ENCODE results near the gene ARID3B.
A peak's percentile ranks its signal among the peaks of the same experiment; 100 is the strongest.

ARID3B gene

DNA sequence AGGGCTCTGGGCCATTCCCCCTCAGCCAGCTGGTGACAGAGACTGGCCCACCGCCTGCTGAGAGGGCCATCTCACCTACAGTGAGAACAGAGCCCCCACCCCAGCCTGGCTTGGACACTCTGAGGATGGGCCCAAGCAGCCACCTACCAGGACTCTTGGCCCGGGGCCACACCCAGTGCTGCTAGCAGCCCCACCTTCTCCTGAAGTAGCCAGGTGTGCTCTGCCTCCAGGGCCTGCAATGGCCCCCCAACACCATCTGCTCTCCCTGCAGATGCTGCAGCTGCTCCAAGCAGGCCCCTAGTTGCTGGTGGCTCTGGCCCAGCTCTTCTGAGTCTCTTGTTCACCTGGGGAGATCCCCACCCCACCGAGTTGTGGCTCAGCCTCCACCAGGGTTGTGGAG lies 67.8 kb downstream of the ARID3B start:
- DNase-seq: peak; percentile 85

DNA sequence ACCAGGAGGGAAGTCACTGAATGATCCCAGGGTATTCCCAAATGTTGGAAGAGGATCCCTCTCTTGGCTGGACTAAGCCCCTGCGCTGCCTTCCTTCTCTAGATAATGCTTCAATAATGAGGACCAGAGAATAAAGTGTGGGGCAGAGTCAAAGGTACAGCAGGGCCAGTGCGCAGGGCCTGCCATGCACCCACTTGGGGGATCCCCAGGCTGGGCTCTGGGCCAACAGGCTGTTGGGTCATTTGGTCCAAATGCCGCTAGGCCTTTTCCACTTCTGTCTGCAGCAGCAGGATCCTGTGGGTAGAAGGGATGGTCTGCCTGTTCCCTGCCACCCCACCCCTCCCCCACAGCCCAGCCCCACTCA lies 68.9 kb downstream of the ARID3B start:
- no peak for DNase-seq

DNA sequence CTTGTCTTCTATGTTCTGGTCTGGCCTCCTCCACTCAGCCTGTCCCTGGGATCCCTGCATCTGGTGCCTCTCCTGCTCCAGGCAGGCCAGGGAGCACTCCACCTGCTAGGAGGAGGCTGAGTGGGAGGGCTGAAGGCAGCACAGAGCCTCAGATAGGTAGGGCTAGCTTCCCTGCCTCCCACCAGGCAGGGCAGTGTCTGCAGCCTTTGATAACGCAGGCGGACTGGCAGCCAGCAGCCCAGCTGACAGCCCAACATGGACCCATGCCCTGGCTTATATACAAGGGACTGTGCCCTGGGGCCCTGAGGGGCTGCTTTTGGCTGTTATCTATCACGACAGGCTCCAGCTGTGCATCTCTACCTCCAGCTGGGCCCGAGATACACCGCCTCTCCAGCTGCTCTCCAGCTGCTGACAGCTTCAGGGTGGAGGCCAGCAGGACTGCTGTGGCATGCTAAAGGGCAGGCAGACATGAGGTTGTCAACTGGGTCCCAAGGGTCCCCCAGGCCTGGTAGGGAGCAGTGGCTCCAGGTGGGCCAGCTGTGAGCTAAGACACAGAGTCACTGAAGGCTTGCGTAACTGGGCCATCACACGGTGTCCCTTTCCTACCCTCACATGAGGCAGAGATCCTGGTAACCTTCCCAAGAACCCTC lies 69.4 kb downstream of the ARID3B start:
- DNase-seq: peak; percentile 69

DNA sequence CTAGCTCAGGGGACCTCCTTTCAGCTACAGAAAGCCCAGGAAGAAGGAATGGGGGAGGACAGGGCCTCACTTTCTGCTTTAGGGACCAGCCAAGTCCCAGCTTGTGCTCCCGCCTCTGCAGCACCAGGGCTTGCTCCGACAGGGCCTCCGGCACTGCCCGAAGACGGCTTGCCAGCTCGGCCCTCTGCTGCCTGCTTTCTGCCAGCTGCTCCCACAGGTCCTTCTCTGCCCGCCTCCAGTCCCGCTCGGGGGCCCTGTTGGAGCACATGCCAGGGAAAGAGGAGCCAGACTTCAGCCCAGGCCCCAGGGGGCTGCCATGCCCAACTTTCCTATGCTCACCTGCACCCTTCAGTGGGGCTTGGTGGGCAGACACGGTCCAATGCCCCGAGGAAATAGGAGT lies 70.3 kb downstream of the ARID3B start:
- DNase-seq: no peak

DNA sequence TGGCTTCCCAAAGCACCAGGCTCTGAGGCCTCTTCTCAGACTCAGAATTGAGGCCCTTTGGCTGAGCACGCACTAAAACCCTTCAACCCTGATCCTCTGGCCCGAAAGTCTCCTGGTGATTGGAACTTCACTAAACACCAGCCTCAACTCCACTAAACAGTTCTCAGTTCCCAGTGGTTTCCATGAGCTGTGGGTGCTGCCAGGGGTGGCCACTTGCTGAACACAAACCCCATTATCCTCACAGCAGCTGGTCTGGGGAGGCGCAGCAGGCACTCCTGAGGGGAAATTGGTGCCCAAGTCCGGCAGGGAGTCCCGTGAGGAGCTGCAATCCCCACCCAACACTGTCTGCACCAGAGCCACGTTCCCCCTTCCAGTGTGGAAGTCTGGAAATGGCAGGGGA lies 70.8 kb downstream of the ARID3B start:
- no peak for DNase-seq

DNA sequence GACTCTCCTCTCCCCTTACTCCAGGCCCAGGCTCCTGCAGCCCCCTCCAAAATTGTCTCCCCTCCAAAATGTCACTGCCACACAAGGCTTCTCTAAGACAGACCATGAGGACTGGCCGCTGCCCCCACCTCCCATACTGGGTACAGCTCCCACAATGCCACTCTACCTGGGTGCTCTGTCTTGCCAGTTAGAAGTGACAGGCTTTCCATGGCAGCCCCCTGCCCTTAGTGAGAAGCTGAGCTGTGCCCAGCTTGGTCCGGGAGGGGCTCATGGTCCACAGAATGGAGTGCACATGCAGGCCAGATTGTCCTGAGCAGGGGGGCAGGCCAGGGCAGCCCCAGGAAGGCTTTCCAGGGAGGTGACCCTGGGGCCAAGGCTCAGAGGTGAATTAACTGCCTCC lies 71.7 kb downstream of the ARID3B start:
- DNase-seq: no peak

DNA sequence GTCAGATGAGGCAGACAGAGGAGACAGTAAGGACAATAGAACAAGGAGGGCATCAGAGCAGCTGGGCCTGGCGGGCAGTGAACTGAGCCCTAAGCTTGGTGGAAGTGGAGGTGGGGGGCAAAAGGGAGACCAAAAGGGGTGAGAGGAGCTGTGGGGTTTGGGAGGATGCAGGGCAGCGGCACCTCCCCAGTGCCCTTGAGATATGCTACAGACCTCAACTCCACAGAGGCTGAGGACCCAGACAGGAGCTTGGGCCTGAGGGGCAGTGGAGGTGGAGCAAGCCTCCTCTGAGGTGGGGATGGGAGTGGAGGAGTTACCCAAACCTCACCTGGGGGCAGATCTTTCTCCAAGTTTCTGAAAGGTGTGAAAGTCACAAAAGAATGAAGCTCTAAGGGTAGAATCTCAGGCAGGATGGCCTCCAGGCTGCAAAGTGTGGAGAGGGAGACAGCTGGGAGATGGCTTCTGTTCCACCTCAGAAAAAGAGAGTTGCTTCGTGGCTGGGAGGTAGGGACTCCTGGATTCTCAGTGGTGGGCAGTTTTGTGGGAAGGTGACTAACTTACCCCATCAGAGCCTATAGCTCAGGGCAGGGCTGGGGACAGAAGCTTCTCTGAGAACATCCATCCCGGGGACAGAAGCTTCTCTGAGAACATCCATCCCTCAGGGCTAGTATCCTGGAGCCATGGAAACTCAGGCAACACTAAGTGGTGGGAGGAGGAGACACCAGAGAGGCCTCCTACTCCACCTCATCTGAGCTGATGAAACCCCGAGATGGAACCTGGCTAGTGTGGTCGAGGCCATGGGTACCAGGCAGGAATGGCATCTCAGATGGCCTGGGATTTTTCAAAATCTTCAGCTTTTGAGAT lies 72.3 kb downstream of the ARID3B start:
- DNase-seq: no peak

DNA sequence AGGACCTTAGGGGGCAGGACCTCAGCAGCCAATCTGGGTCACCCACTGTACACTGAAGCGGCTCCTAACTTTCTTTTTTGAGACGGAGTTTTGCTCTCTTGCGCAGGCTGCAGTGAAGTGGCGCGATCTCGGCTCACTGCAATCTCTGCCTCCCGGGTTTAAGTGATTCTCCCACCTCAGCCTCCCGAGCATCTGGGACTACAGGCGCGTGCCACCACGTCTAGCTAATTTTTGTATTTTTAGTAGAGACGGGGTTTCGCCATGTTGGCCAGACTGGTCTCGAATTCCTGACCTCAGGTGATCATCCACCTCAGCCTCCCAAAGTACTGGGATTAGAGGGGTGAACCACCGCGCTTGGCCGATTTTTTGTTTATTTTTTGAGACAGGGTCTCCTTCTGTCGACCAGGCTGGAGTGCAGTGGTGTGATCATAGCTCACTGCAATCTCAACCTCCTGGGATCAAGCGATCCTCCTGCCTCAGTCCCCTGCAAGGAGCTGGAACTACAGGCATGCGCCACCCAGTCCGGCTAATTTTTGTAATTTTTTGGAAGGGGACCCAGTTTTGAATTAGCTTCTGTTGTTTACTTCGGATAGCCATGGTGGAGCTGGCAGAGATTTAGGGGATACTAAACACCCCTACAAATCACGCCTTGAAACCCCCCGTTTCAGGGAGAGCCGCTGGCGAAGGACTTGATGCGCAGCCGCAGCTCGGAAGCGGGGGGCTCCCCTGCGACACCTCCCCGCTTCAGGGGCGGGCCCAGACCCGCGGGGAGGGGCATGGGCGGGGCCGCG lies 73.1 kb downstream of the ARID3B start:
- no peak for DNase-seq

DNA sequence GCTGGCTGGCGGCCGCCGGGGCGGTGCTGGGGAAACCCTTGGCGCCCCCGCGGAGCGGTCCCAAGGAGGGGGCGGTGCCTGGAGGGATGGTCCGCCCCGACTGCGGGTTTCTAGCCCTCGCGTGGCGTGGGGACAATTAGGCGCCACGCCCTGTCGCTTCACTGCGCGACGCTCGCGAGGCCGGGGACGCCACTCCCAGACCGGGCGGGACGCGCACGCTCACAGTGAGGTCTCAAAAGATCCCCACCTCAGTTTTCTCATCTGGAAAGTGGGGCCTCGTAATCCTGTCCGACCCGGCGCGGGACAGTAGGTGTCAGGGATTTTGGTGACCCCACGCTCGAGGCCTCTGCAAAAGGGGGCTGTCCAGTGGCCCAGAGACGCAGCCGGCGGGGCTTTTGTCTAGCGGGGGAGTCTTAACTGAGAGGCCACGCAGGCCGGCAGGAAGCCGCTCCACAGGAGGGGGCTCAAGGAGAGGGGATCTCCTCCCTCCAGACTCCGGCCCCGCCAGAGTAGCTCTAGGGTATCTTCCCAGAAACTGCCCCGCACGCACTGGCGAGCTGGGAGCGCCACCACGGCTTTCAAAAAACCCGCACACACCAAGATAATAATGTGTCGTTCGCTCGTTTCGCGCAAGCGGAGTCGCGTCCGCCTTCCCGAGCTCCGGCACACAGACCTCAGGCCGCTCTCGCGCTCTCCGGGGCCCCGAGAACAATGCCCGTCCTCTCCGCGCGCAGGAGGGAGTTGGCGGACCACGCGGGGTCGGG lies 73.9 kb downstream of the ARID3B start:
- DNase-seq: peak; percentile 83

DNA sequence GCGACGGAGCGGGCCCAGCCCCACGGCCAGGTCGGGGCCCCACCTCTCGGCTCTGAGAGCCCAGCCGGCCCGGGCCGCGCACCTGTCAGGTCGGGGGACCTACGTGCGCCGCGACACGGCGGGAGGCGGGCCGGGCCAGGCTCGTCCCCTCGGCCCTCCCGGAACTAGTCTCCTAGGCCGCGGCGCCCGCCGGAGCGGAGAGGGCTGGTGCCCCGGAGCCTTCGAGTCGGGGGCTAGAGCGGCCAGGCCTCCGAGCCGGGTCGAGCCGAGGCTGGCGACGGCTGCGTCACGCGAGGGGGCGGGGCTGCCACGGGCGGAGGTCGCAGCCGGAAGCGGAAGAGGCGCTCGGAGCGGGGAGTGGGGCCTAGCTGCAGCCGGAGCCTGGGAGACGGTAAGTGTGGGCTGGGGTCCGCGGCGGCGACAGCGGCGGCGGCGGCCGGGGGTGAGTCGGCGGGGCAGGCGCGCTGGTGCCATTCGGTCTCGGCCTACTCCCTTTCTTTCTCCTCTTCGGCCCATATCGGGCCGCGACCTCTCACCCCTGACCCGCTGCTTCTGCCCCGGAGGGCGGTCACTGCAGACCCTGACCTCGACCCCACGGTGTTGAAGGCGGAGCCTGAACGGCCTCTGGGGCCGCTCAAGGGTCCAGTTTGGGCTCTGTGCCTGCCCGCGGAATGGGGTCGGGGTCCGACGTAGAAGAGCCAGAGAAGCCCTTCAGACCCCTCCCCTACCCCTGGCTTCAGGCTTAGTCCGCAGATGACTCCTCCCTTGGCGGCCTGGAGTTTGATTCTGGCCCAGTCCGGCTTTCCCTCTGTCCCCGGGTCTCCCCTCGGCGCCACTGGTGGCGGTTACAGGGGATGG lies 74.7 kb downstream of the ARID3B start, which contains the start of gene CLK3:
Gene CLK3, plus strand, starts transcription at position 329 of the 858 bp plus-strand sequence. CDS start 3,361 bp downstream, outside the sequence.
- peak; percentile 96 for DNase-seq

DNA sequence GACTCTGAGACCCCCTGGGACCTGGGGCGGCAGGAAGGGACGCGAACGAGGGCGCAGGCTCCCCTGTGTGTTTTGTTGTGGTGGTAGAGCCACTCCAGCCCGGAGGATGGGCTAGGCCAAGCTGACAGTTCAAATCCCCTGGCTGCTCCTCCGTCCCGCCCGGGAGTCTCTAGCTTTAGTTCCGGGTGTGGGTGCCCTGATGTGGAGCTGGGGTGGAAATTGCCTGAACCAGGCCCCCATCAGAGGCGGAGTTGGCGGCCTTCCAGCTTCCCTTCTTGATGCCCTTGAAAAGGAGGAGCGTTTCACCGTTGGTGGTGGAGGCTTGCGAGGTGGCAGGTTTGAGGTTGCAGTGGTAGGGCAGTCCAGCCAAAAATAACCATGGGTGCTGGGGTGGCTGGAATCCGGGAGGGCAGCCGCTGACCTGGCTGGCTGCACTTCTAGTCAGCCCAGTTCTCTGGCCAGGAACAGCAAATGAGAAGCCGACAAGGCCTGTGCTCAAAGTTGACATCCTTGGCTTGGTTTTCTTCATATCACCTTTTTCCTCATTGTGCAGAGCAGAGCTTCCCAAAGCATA lies 75.4 kb downstream of the ARID3B start:
- DNase-seq: peak; percentile 57

DNA sequence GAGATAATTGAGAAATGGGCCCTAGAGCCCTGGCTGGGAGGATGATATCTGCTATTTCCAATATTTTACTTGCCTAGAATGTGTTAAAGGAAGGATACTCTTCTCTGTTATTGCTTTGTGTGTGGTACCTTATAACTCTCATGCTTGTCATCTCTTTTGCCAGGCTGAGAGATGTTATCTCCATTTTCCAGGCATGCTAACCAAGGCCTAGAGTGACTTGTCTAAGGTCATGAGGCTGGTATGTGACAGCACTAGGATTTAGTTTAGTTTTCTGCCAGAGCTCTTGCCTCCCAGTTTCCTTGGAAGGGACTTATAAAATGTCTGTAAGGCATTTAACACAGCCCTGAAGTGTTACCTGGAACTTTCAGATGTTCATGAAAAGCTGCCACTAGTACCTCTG lies 76.0 kb downstream of the ARID3B start:
- DNase-seq: no peak

DNA sequence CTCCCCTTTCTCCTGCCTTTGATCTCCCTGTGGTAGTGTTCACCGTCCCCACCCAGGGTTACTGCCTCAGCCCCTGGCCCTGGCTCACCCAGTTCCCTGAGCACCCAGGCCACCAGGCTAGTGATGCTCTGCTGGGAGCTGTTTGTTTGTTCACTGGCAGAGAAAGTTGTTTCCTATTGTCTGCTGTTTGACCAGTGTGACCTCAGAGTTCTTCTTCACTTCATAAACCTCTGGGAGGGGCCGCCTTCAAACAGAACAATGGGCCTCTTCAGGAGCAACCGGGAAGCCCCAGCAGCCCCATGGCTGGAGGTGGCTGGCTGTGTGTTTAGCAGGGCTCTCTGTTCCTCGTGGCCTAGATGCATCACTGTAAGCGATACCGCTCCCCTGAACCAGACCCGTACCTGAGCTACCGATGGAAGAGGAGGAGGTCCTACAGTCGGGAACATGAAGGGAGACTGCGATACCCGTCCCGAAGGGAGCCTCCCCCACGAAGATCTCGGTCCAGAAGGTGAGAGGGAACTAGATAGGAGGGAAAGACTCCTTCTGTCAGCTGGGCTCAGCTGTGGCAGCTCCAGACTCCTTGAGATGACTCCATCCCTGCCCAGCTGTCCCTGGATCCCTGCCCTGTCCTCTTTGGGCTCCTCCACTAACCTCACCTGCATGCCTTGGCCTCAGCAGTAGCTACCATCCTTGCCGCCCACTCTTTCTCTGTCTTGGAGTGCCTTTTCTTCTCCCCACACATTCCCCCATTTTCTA lies 78.0 kb downstream of the ARID3B start:
- DNase-seq: no peak

DNA sequence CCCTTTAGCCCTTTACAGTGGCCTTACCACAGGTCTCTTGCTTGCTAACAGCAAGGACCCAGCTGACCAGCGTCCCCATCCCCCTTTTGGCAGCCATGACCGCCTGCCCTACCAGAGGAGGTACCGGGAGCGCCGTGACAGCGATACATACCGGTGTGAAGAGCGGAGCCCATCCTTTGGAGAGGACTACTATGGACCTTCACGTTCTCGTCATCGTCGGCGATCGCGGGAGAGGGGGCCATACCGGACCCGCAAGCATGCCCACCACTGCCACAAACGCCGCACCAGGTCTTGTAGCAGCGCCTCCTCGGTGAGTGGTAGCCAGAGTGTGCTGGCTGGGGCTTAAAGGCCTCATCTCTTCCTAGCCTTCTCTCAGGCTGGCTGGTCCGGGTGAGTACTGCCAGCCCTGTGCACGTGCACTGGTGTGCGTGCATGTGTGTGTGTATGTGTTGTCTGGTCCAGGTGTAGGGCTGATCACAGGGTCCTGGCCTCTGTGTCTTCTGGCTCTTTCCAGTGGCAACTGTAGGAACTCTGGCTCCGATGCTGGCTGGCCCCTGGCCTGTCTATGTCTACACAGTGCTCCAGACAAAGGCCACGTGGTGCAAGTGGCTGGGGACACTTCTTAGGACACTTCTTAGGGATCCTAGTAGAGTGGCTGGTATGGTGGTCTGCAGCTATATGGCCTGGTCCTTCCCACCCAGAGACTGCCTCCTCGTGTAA lies 79.1 kb downstream of the ARID3B start:
- DNase-seq: no peak

DNA sequence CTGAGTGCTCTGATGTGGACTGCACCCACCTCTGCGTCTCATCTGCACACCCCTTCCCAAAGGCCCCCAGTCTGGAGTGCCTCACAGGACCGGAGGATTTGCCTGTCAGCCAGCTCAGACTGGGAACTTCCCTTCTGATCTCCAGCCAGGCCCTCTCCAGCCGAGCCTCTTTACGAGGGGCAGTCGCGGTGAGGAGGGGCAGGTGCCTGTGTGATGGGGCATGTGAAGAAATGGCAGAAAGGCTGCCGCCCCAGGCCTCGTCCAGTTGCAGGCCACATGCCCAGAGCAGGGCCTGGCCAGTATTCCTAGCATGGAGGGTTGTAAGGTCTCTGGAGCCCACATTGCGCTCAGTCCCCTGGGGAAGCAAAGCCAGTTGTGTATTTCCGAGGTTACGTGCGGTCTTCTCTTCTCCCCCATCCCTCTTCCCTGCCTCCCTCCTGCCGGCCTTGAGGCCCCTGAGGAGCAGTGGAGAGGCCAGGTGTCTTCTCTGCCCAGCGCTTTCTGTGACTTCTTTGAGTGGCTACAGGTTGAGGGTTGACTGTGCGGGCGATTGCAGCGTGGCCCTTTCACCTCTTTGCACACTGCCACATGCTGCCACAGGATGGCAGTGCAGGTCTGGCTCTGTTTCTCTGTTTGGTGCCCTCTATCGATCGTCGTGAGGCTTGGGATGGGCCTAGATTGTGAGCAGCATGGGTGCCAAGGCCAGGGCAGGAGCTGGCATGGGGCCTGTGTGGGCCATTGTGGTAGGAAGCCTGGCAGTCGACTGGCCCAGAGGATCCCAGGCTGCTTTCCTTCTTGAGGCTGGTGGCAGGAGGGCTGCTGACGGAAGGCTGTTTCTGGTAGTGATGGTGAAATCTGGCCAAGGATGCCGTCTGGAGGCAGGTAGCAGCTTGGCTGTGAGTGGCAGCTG lies 79.9 kb downstream of the ARID3B start:
- DNase-seq: peak; percentile 36

DNA sequence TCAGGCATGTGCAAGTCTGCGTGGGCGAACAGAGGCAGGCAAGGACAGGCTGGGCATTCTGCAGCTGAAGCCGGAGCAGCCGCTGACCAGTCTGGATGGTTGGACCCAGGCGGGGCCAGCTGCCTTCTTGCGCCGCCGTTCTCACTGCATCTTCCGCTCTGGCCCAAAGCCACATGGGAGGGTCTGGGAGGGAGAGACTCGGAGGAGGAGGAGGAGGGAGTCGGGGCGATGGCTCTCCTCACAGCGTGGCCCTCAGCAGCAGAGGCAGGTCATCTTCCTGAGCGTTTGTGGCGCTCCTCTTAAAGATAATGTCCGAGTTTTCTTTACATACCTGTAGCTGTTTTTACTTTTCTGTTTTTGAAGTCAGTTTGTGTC lies 80.5 kb downstream of the ARID3B start:
- DNase-seq: no peak

DNA sequence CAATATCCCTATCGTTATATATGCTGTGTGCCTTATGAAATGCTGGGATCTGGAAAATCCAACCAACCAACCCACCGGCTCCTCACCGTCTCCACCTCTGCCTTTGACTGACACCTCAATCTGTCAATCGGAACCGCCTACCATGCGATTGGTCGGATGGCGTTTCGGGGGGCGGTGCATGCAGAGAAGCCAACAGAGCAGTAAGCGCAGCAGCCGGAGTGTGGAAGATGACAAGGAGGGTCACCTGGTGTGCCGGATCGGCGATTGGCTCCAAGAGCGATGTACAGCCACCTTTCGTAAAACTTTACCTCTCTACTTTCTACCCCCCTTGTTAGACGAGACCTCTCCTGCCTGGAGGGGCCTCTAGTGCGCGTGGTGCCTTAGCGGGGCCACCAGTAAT lies 80.9 kb downstream of the ARID3B start:
- DNase-seq: no peak

DNA sequence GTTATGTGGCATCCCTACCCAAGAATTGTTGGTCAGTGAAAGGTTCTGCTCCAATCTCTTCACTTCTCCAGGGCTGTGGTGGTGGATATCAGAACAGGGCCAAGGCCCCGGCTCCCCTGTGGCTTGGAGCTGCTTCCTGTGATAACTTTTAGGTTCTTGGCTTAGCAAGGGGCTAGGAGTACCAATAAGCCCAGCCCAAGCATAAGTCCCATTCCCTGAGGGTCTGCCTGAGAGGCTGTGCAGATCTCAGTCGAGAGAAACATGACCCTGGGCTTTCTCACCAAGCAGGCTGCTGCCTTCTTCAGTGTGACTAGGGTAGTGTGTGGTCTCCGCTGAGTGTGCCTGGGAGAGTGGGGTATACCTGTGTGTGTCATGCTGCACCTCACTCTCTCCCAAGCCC lies 81.7 kb downstream of the ARID3B start:
- no peak for DNase-seq

DNA sequence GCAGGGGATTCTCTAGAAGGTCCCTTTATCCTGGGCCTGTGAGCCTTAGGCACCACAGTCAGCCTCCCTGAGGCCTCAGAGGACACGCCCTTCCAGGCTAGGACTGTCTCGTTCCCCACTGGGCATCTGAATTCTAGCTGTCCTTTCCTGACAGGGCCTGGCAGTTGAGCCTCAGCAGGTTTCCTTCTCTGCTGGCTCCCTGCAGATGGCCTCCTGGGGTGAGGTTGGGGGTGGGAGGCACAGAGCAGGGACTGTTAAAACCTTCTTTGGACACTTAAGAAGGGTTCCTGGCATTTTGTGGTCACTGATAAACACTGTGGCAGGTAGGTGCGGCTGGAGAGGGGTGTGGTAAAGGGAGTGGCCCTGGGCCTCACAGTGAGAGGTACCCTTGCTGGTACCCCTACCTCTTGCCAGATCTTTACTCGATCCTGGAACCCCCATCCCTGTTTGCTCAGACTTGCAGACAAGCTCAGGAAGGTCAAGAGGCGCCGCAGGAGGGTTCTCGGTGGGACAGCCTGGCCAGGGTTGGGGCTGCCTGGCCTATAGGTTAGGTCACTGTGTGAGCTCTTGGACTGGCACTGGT lies 83.1 kb downstream of the ARID3B start:
- DNase-seq: no peak
